HCT116 (cell line): ENCODE measurements around the gene NEB. TPM values are rescaled to one million over a fixed set of nuclear protein-coding genes. Genes with fewer than 3 reads are reported as not detected.

Experiments used
- ATAC-seq: fragments of 200-7000 bp; cut with Tn5 transposase; 2 replicates; pipeline ENCODE4 v1.9.1; 2020; ENCODE audit warnings: mild to moderate bottlenecking, moderate library complexity
- BruUV-seq: library from RNA; stranded (reverse); fragments of 400-500 nt; replicated peaks from 2 replicates; lab custom pipeline; 2021; lab: Mats Ljungman, UMichigan
- CTCF ChIA-PET: fragments of 300-600 bp; sonication (Branson Sonifier 250); formaldehyde crosslinking; loops from one replicate; lab custom pipeline; 2021; ENCODE audit warnings: antibody characterized with exemption; lab: Charles Lee
- POLR2A ChIA-PET: fragments of 300-600, 350-600 bp; sonication (Branson Sonifier 250); formaldehyde crosslinking; loops from one replicate; lab custom pipeline; 2021; ENCODE audit warnings: antibody characterized with exemption; lab: Charles Lee
- RAD21 ChIA-PET, 2 experiments: fragments of 300-600 bp; sonication (Branson Sonifier 250); formaldehyde crosslinking; loops; one replicate each; lab custom pipeline; 2023; ENCODE audit warnings: low total read pairs in 2 of 2; ENCODE audit not compliant: uncharacterized antibody in 2 of 2, unreplicated experiment in 2 of 2, low non-redundant PET in 1 of 2; lab: Charles Lee
- DNase-seq: peaks from one replicate; pipeline ENCODE4 v3.0.0-alpha.2; 2010; ENCODE audit warnings: low read depth, low spot score
- H2AFZ ChIP-seq: fragments of 200-600 bp; shearing (Covaris generic), sonication (generic); 2 replicates; pipeline ENCODE4 v1.6.1; 2017; ENCODE audit warnings: low read depth, mixed run types, mixed read lengths, antibody characterized with exemption, low read length; ENCODE audit not compliant: poor library complexity, severe bottlenecking
- H3K27ac ChIP-seq: 2 replicates; pipeline ENCODE4 v1.5.1; 2012; ENCODE audit warnings: low read depth, low read length
- H3K27me3 ChIP-seq: fragments of 200-600 bp; sonication (generic); 2 replicates; pipeline ENCODE4 v1.6.1; 2016; ENCODE audit warnings: mixed run types, low read length, mixed read lengths; ENCODE audit not compliant: insufficient read depth
- H3K36me3 ChIP-seq, 2 experiments: fragments of 200-500 bp in 1 of 2; fragments of 200-600 bp in 1 of 2; sonication (Bioruptor generic) in 1 of 2; sonication (generic) in 1 of 2; 2 replicates each; pipeline versions ENCODE4 v1.5.1 to v1.6.1; 2014 to 2016; ENCODE audit warnings: low read length in 2 of 2, inconsistent platforms in 1 of 2, mixed read lengths in 1 of 2, mixed run types in 1 of 2; ENCODE audit not compliant: insufficient read depth in 2 of 2, control insufficient read depth in 1 of 2
- H3K4me1 ChIP-seq, 2 experiments: fragments of 200-600 bp in 1 of 2; sonication (generic) in 1 of 2; 2 replicates each; pipeline versions ENCODE4 v1.5.1 to v1.6.1; 2012 to 2017; ENCODE audit warnings: low read length in 2 of 2, inconsistent platforms in 1 of 2, mild to moderate bottlenecking in 1 of 2, mixed read lengths in 1 of 2, mixed run types in 1 of 2, moderate library complexity in 1 of 2; ENCODE audit not compliant: insufficient read depth in 2 of 2, control insufficient read depth in 1 of 2
- H3K4me2 ChIP-seq: fragments of 200-600 bp; sonication (generic); 2 replicates; pipeline ENCODE4 v1.6.1; 2017; ENCODE audit warnings: mixed run types, low read length, mixed read lengths
- H3K4me3 ChIP-seq, 2 experiments: fragments of 200-600 bp in 1 of 2; sonication (generic) in 1 of 2; replicated peaks in 1 of 2; 2 replicates each; pipeline ENCODE4 v1.5.1; 2011 to 2016; ENCODE audit warnings: low read length in 2 of 2, control low read depth in 1 of 2, low read depth in 1 of 2, mild to moderate bottlenecking in 1 of 2, mixed read lengths in 1 of 2, mixed run types in 1 of 2
- H3K79me2 ChIP-seq: fragments of 200-600 bp; sonication (generic); 2 replicates; pipeline ENCODE4 v1.6.1; 2017; ENCODE audit warnings: mild to moderate bottlenecking, mixed run types, low read length, moderate library complexity, mixed read lengths; ENCODE audit not compliant: insufficient read depth
- H3K9ac ChIP-seq: fragments of 200-600 bp; sonication (generic); 2 replicates; pipeline ENCODE4 v1.6.1; 2016; ENCODE audit warnings: low read length, mixed read lengths
- H3K9me2 ChIP-seq: fragments of 200-600 bp; sonication (generic), shearing (Covaris generic); 2 replicates; pipeline ENCODE4 v1.6.1; 2017; ENCODE audit warnings: mixed run types, mild to moderate bottlenecking, moderate library complexity; ENCODE audit not compliant: insufficient read depth
- H3K9me3 ChIP-seq, 2 experiments: fragments of 200-500 bp in 1 of 2; fragments of 200-600 bp in 1 of 2; sonication (Bioruptor generic) in 1 of 2; sonication (generic) in 1 of 2; 2 replicates each; pipeline ENCODE4 v1.6.1; 2014 to 2017; ENCODE audit warnings: low read length in 2 of 2, mixed read lengths in 2 of 2, inconsistent platforms in 1 of 2, low read depth in 1 of 2, mild to moderate bottlenecking in 1 of 2, mixed run types in 1 of 2, moderate library complexity in 1 of 2; ENCODE audit not compliant: control insufficient read depth in 1 of 2, insufficient read depth in 1 of 2
- H4K20me1 ChIP-seq: fragments of 200-600 bp; sonication (generic), shearing (Covaris generic); 2 replicates; pipeline ENCODE4 v1.6.1; 2017; ENCODE audit warnings: mixed run types, mild to moderate bottlenecking, moderate library complexity; ENCODE audit not compliant: insufficient read depth
- ATF3 ChIP-seq: IDR thresholded peaks from 2 replicates; pipeline ENCODE4 v1.6.1; 2012
- CTCF ChIP-seq, 3 experiments: fragments of 200-600 bp in 1 of 3; sonication (generic) in 1 of 3; IDR thresholded peaks in 2 of 3; conservative IDR thresholded peaks in 1 of 3; 2 replicates each; pipeline ENCODE4 v1.5.1; 2012 to 2017; ENCODE audit warnings: low read depth in 2 of 3, low read length in 2 of 3, antibody characterized with exemption in 1 of 3, borderline replicate concordance in 1 of 3, control low read depth in 1 of 3, mild to moderate bottlenecking in 1 of 3, mixed read lengths in 1 of 3, mixed run types in 1 of 3, moderate library complexity in 1 of 3; ENCODE audit not compliant: insufficient read depth in 1 of 3
- EGR1 ChIP-seq: IDR thresholded peaks from 2 replicates; pipeline ENCODE4 v1.6.1; 2012; ENCODE audit warnings: low read depth
- EZH2 ChIP-seq: fragments of 200-600 bp; sonication (generic); IDR thresholded peaks from 2 replicates; pipeline ENCODE4 v1.6.1; 2017; ENCODE audit warnings: antibody characterized with exemption, mixed run types
- EZH2phosphoT487 ChIP-seq: fragments of 200-600 bp; IDR thresholded peaks from 2 replicates; pipeline ENCODE4 v1.6.1; 2018; ENCODE audit warnings: antibody characterized with exemption, borderline replicate concordance
- FOSL1 ChIP-seq: IDR thresholded peaks from 2 replicates; pipeline ENCODE4 v1.6.1; 2012; ENCODE audit warnings: low read depth
- JUND ChIP-seq: IDR thresholded peaks from 2 replicates; pipeline ENCODE4 v1.6.1; 2012
- POLR2A ChIP-seq: IDR thresholded peaks from 2 replicates; pipeline ENCODE4 v1.7.0; 2011; ENCODE audit warnings: borderline replicate concordance; ENCODE audit not compliant: insufficient read depth, insufficient read length; ENCODE audit errors: extremely low read depth
- POLR2AphosphoS5 ChIP-seq: IDR thresholded peaks from 2 replicates; pipeline ENCODE4 v1.6.1; 2011; ENCODE audit warnings: mild to moderate bottlenecking, low read depth, low read length, moderate library complexity
- REST ChIP-seq: IDR thresholded peaks from 2 replicates; pipeline ENCODE4 v1.6.1; 2012; ENCODE audit warnings: low read depth
- SIN3A ChIP-seq: IDR thresholded peaks from 2 replicates; pipeline ENCODE4 v1.6.1; 2012; ENCODE audit warnings: low read depth
- SP1 ChIP-seq: IDR thresholded peaks from 2 replicates; pipeline ENCODE4 v1.6.1; 2012; ENCODE audit warnings: low read depth
- SRF ChIP-seq: IDR thresholded peaks from 2 replicates; pipeline ENCODE4 v1.6.1; 2012; ENCODE audit warnings: low read depth
- TCF7L2 ChIP-seq: IDR thresholded peaks from 2 replicates; pipeline ENCODE4 v1.7.0; 2011; ENCODE audit warnings: borderline replicate concordance, inconsistent platforms; ENCODE audit not compliant: insufficient read depth, insufficient read length; ENCODE audit errors: extremely low read depth
- YY1 ChIP-seq: IDR thresholded peaks from 2 replicates; pipeline ENCODE4 v1.6.1; 2011; ENCODE audit warnings: low read length, low read depth, moderate library complexity, mild to moderate bottlenecking; ENCODE audit not compliant: insufficient replicate concordance; ENCODE audit errors: extremely low read depth
- ZBTB33 ChIP-seq: IDR thresholded peaks from 2 replicates; pipeline ENCODE4 v1.6.1; 2011; ENCODE audit warnings: mild to moderate bottlenecking, low read length, moderate library complexity; ENCODE audit not compliant: insufficient replicate concordance; ENCODE audit errors: extremely low read depth
- ZFX ChIP-seq: fragments of 450-650 bp; IDR thresholded peaks from 2 replicates; pipeline ENCODE4 v1.6.1; 2017
- ZNF274 ChIP-seq: fragments of 200-500 bp; sonication (Bioruptor generic); IDR thresholded peaks from 2 replicates; pipeline ENCODE4 v1.6.1; 2014; ENCODE audit warnings: mild to moderate bottlenecking, low read depth, low read length, inconsistent platforms
- intact Hi-C: fragments of 100-400 bp; cut with micrococcal nuclease; formaldehyde crosslinking; loops from 2 replicates; pipeline ENCODE4 v1.10.0; 2022
- total RNA-seq: library from RNA; stranded (reverse); gene quantifications from one replicate; pipeline ENCODE4 v1.2.1, GENCODE V29; 2021; ENCODE audit not compliant: unreplicated experiment

Gene NEB
- total RNA-seq, 1 experiment from 2014 or later: 0.34 TPM

- no peaks in the 10 kb centered on the region for H3K79me2 ChIP-seq
- no peaks in the 10 kb centered on the region for H3K9me3 ChIP-seq
- ChIA-PET POLR2A (no interaction called here), RAD21 (no interaction called here), CTCF (no interaction called here)
- TF ChIP-seq POLR2A (no peak), SIN3A (no peak), ZBTB33 (no peak), TCF7L2 (no peak), REST (no peak), ZFX (no peak), JUND (no peak), SRF (no peak), ZNF274 (no peak), EZH2phosphoT487 (no peak), SP1 (no peak), ATF3 (no peak), CTCF (IDR thresholded peaks at IDR 0.05 in 2 of 3, conservative IDR thresholded peaks at IDR 0.05 in 1 of 3; ENCODE audit: borderline replicate concordance in 1 of 3, insufficient read depth in 1 of 3, low read depth in 2 of 3, low read length in 2 of 3) (no peak), YY1 (no peak), POLR2AphosphoS5 (no peak), EZH2 (no peak), EGR1 (no peak), FOSL1 (no peak)
- H3K4me2 ChIP-seq: no peak overlapping the region
- H3K36me3 ChIP-seq: no peaks in the 10 kb centered on the region
- no peak overlapping the region for H3K4me3 ChIP-seq
- no peak overlapping the region for H3K27ac ChIP-seq
- H3K9ac ChIP-seq: no peak overlapping the region
- no peak overlapping the region for H2AFZ ChIP-seq
- no peak for ATAC-seq
- H3K27me3 ChIP-seq: no peaks in the 10 kb centered on the region
- BruUV-seq: no TSS peak
- DNase-seq: no peak
- no peaks in the 10 kb centered on the region for H4K20me1 ChIP-seq
- H3K4me1 ChIP-seq: no peaks in the 10 kb centered on the region
- H3K9me2 ChIP-seq: no peaks in the 10 kb centered on the region
- intact Hi-C loops: no loop called here
Measured at GRCh38 chr2:151730262-151730975, 3.9 kb downstream of the NEB start.
